PC-3 (cell line): ENCODE measurements around the gene BEST2. TPM values are rescaled to one million over a fixed set of nuclear protein-coding genes. Genes with fewer than 3 reads are reported as not detected.

Experiments used
- ATAC-seq: fragments of 200-7000 bp; cut with Tn5 transposase; 2 replicates; pipeline ENCODE4 v1.9.1; 2020; ENCODE audit warnings: mild to moderate bottlenecking, moderate library complexity
- BruUV-seq: library from RNA; stranded (reverse); fragments of 400-500 nt; replicated peaks from 2 replicates; lab custom pipeline; 2021; lab: Mats Ljungman, UMichigan
- CTCF ChIA-PET: fragments of 300-600 bp; sonication (Branson Sonifier 250); formaldehyde crosslinking; loops from one replicate; lab custom pipeline; 2022; ENCODE audit warnings: antibody characterized with exemption; lab: Charles Lee
- POLR2A ChIA-PET: fragments of 300-600 bp; sonication (Branson Sonifier 250); formaldehyde crosslinking; loops from one replicate; lab custom pipeline; 2022; ENCODE audit warnings: antibody characterized with exemption; ENCODE audit not compliant: unreplicated experiment; lab: Charles Lee
- DNase-seq: peaks from one replicate; pipeline ENCODE4 v3.0.0-alpha.2; 2015
- H2AFZ ChIP-seq: fragments of 300-600 bp; sonication (generic); 2 replicates; pipeline ENCODE4 v1.6.0; 2016; ENCODE audit warnings: antibody characterized with exemption, low read length
- H3F3A ChIP-seq: fragments of 300-600 bp; sonication (generic); one replicate; pipeline ENCODE4 v1.6.0; 2017; ENCODE audit warnings: antibody characterized with exemption, low read length, control low read depth, mild to moderate bottlenecking; ENCODE audit not compliant: unreplicated experiment
- H3K27ac ChIP-seq: fragments of 300-600 bp; sonication (generic); 2 replicates; pipeline ENCODE4 v1.5.1; 2016; ENCODE audit warnings: mild to moderate bottlenecking, low read length
- H3K27me3 ChIP-seq: fragments of 300-600 bp; sonication (generic); 2 replicates; pipeline ENCODE4 v1.6.1; 2016; ENCODE audit warnings: low read length, mixed read lengths
- H3K36me3 ChIP-seq: fragments of 300-600 bp; sonication (generic); 2 replicates; pipeline ENCODE4 v1.6.1; 2016; ENCODE audit warnings: low read depth, mixed run types, low read length, mixed read lengths
- H3K4me1 ChIP-seq: fragments of 300-600 bp; sonication (generic); 2 replicates; pipeline ENCODE4 v1.5.1; 2016; ENCODE audit warnings: low read length; ENCODE audit not compliant: insufficient read depth
- H3K4me2 ChIP-seq: fragments of 300-600 bp; sonication (generic); 2 replicates; pipeline ENCODE4 v1.6.0; 2016; ENCODE audit warnings: low read length
- H3K4me3 ChIP-seq: fragments of 300-600 bp; sonication (generic); 2 replicates; pipeline ENCODE4 v1.5.1; 2016; ENCODE audit warnings: mild to moderate bottlenecking, low read length, mixed read lengths
- H3K79me2 ChIP-seq: fragments of 300-600 bp; sonication (generic); 2 replicates; pipeline ENCODE4 v1.6.1; 2017; ENCODE audit warnings: low read length, mixed read lengths
- H3K9ac ChIP-seq: fragments of 300-600 bp; sonication (generic); 2 replicates; pipeline ENCODE4 v1.6.0; 2016; ENCODE audit warnings: mild to moderate bottlenecking, low read length
- H3K9me2 ChIP-seq: fragments of 300-600 bp; sonication (generic); replicated peaks from 2 replicates; pipeline ENCODE4 v1.6.1; 2016; ENCODE audit warnings: mixed run types, low read length, mixed read lengths
- H3K9me3 ChIP-seq: fragments of 300-600 bp; sonication (generic); 2 replicates; pipeline ENCODE4 v1.6.1; 2016; ENCODE audit warnings: low read length, mixed read lengths
- H4K20me1 ChIP-seq: fragments of 300-600 bp; sonication (generic); 2 replicates; pipeline ENCODE4 v1.6.1; 2016; ENCODE audit warnings: low read length, mixed read lengths
- EZH2 ChIP-seq: fragments of 300-600 bp; sonication (generic); IDR thresholded peaks from one replicate; pipeline ENCODE4 v1.6.1; 2017; ENCODE audit warnings: antibody characterized with exemption, mild to moderate bottlenecking, low read length; ENCODE audit not compliant: unreplicated experiment
- EZH2phosphoT487 ChIP-seq: fragments of 300-600 bp; sonication (generic); IDR thresholded peaks from 2 replicates; pipeline ENCODE4 v1.6.1; 2018; ENCODE audit warnings: mild to moderate bottlenecking, antibody characterized with exemption, low read length, borderline replicate concordance
- intact Hi-C: fragments of 100-400 bp; cut with micrococcal nuclease; formaldehyde crosslinking; loops from 2 replicates; pipeline ENCODE4 v1.9.0; 2023
- total RNA-seq: library from RNA; depleted of rRNA; stranded (reverse); fragments of >200 nt; gene quantifications from 2 replicates; pipeline ENCODE4 v1.2.3, GENCODE V29; 2014
- TF ChIP-seq, protein P1 (sequence below): fragments of 300-600 bp; sonication (generic); conservative IDR thresholded peaks from 2 replicates; pipeline ENCODE4 v1.5.1; 2017; ENCODE audit warnings: antibody characterized with exemption, low read depth, mild to moderate bottlenecking, low read length

Gene BEST2
- total RNA-seq, 1 experiment from 2014 or later = 0.07 TPM

GRCh38 chr19:12783849-12784393 lies 32.3 kb downstream of the BEST2 start:
- H3K4me1 ChIP-seq = peaks cover 69% of the 10 kb centered on the region
- H3K9me3 ChIP-seq = no peaks in the 10 kb centered on the region
- H3K4me2 ChIP-seq = peak overlapping the region; percentile 90
- TF ChIP-seq, protein P1, sequence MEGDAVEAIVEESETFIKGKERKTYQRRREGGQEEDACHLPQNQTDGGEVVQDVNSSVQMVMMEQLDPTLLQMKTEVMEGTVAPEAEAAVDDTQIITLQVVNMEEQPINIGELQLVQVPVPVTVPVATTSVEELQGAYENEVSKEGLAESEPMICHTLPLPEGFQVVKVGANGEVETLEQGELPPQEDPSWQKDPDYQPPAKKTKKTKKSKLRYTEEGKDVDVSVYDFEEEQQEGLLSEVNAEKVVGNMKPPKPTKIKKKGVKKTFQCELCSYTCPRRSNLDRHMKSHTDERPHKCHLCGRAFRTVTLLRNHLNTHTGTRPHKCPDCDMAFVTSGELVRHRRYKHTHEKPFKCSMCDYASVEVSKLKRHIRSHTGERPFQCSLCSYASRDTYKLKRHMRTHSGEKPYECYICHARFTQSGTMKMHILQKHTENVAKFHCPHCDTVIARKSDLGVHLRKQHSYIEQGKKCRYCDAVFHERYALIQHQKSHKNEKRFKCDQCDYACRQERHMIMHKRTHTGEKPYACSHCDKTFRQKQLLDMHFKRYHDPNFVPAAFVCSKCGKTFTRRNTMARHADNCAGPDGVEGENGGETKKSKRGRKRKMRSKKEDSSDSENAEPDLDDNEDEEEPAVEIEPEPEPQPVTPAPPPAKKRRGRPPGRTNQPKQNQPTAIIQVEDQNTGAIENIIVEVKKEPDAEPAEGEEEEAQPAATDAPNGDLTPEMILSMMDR = no peak
- TF ChIP-seq EZH2 (no peak), EZH2phosphoT487 (no peak)
- no peaks in the 10 kb centered on the region for H3K36me3 ChIP-seq
- no peaks in the 10 kb centered on the region for H3K27me3 ChIP-seq
- intact Hi-C loops = no loop called here
- peak; percentile 18 for ATAC-seq
- ChIA-PET CTCF (no interaction called here), POLR2A (no interaction called here)
- BruUV-seq = no TSS peak
- peak overlapping the region; percentile 73 for H3K9ac ChIP-seq
- no peaks in the 10 kb centered on the region for H3K79me2 ChIP-seq
- H4K20me1 ChIP-seq = no peaks in the 10 kb centered on the region
- no peaks in the 10 kb centered on the region for H3K9me2 ChIP-seq
- DNase-seq = peak; percentile 75
- no peak overlapping the region; the same call in 1 of the 2 replicates for H3K4me3 ChIP-seq
- H3F3A ChIP-seq = peaks cover 5% of the 10 kb centered on the region
- 0 out of 2 replicates have a peak overlapping the region, but pooled peaks have one; percentile 15 for H2AFZ ChIP-seq
- H3K27ac ChIP-seq = peak overlapping the region; percentile 80

DNA sequence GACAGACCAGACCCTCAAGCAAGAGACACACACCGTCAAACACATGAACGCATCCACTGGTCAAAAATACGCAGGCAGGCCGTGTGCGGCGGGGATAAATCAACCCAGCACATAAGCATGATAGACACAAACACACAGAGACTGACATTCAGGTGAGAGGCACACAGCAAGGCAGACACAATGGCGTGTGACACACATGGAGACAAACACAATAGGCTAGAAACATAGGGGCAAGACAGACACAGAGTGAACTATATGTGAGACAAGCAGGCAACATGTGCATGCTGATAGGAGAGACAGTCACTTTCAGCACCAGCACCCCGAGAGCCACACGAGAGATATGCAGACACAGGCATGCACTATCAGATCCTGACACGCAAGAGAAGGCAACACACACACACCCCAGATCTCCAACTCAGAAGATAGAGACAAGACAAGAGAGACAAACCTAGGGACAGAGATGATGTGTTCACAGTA lies 32.8 kb downstream of the BEST2 start:
- H3K27ac ChIP-seq = peak overlapping the region; percentile 80
- no peaks in the 10 kb centered on the region for H3K9me2 ChIP-seq
- no peak overlapping the region for H3K4me3 ChIP-seq
- no peaks in the 10 kb centered on the region for H3K36me3 ChIP-seq
- peaks cover 5% of the 10 kb centered on the region for H3F3A ChIP-seq
- POLR2A ChIA-PET = no interaction called here
- no peak for TF ChIP-seq EZH2
- TF ChIP-seq EZH2phosphoT487 = no peak
- TF ChIP-seq, protein P1 = no peak
- H3K9ac ChIP-seq = peak overlapping the region; percentile 73; the same call in 1 of the 2 replicates
- H3K9me3 ChIP-seq = no peaks in the 10 kb centered on the region
- no peak overlapping the region for H2AFZ ChIP-seq
- H3K4me2 ChIP-seq = 0 out of 2 replicates have a peak overlapping the region, but pooled peaks have one; percentile 90
- no peak for ATAC-seq
- no peak for DNase-seq
- peaks cover 69% of the 10 kb centered on the region for H3K4me1 ChIP-seq
- no peaks in the 10 kb centered on the region for H3K27me3 ChIP-seq
- H3K79me2 ChIP-seq = no peaks in the 10 kb centered on the region
- intact Hi-C loops = no loop called here
- CTCF ChIA-PET = no interaction called here
- H4K20me1 ChIP-seq = no peaks in the 10 kb centered on the region
- BruUV-seq = no TSS peak

DNA sequence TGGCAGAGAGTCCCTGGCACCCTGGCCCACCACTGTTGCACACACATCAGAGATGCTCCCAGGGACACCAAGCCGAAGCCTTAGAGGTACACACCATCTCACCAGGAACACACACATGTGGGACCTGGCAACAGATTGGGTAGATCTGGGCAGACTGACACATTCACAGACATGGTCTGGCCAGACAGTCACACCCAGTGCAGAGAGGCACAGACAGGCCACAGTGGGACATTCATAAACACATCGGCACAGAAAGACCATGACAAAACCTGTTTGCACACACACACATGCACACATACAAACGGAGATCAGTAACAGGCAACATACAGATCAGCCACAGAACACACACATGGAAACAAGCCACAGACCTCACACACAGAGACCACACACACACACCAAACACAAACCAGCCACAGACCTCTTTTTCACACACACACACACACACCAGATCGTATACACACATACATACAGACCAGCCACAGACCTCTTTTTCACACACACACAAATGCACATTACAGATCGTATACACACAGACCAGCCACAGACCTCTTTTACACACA lies 33.4 kb downstream of the BEST2 start:
- TF ChIP-seq, protein P1 = no peak
- no peak for TF ChIP-seq EZH2phosphoT487
- no peak for TF ChIP-seq EZH2
- Histone ChIP-seq H3K9ac (no peak overlapping the region), H3K9me3 (no peaks in the 10 kb centered on the region), H4K20me1 (no peaks in the 10 kb centered on the region), H3K4me2 (no peak overlapping the region), H2AFZ (no peak overlapping the region), H3K4me1 (peaks cover 69% of the 10 kb centered on the region), H3K36me3 (no peaks in the 10 kb centered on the region), H3K27me3 (no peaks in the 10 kb centered on the region), H3K79me2 (no peaks in the 10 kb centered on the region), H3K27ac (peak overlapping the region; percentile 72; the same call in 1 of the 2 replicates), H3K9me2 (no peaks in the 10 kb centered on the region), H3K4me3 (no peak overlapping the region), H3F3A (peaks cover 5% of the 10 kb centered on the region)
- DNase-seq = no peak
- ChIA-PET CTCF (no interaction called here), POLR2A (no interaction called here)
- no peak for ATAC-seq
- no TSS peak for BruUV-seq
- intact Hi-C loops = no loop called here
